IPS DF 4.7 (cell line): Measurements from ENCODE around the gene AMPH.
"Not testable (repeated sequence)": the region's sequence is repeated elsewhere in the genome, so short reads cannot be mapped to it uniquely, and the experiment has no call there.

Experiments
- DNase-seq: peaks from one replicate; pipeline ENCODE4 v3.0.0-alpha.2; 2013; ENCODE audit warnings: low spot score; ENCODE audit errors: extremely low read depth

Gene AMPH

GRCh38 chr7:38354271-38354851, 276.8 kb downstream of the AMPH start:
- not testable (repeated sequence) for DNase-seq

GRCh38 chr7:38353431-38353881, 277.7 kb downstream of the AMPH start:
- not testable (repeated sequence) for DNase-seq

- no peak for DNase-seq
Observed at GRCh38 chr7:38351601-38352000, 279.6 kb downstream of the AMPH start.

- DNase-seq: not testable (repeated sequence)
Observed at GRCh38 chr7:38350777-38351176, 280.4 kb downstream of the AMPH start.

GRCh38 chr7:38349869-38350583, 281.1 kb downstream of the AMPH start:
- not testable (repeated sequence) for DNase-seq

GRCh38 chr7:38349126-38349795, 281.9 kb downstream of the AMPH start:
- not testable (repeated sequence) for DNase-seq

- DNase-seq: not testable (repeated sequence)
Observed at GRCh38 chr7:38345299-38346172, 285.6 kb downstream of the AMPH start.

GRCh38 chr7:38344741-38345140, 286.4 kb downstream of the AMPH start:
- not testable (repeated sequence) for DNase-seq

- DNase-seq: not testable (repeated sequence)
Observed at GRCh38 chr7:38342135-38342534, 289.0 kb downstream of the AMPH start.

- DNase-seq: not testable (repeated sequence)
Observed at GRCh38 chr7:38341172-38341705, 289.9 kb downstream of the AMPH start.

GRCh38 chr7:38339953-38340819, 291.0 kb downstream of the AMPH start:
- no peak for DNase-seq

GRCh38 chr7:38336148-38336515, 295.0 kb downstream of the AMPH start:
- DNase-seq: not testable (repeated sequence)

GRCh38 chr7:38335492-38336147, 295.6 kb downstream of the AMPH start:
- no peak for DNase-seq

GRCh38 chr7:38335128-38335491, 296.1 kb downstream of the AMPH start:
- DNase-seq: no peak

- DNase-seq: no peak
Observed at GRCh38 chr7:38334163-38334562, 297.0 kb downstream of the AMPH start.
